GM10248 (cell line): Measurements from ENCODE around the gene ZNF600.
"Not testable (repeated sequence)": the region's sequence is repeated elsewhere in the genome, so short reads cannot be mapped to it uniquely, and the experiment has no call there.

Source experiments
- CTCF ChIA-PET: fragments of 300-600 bp; sonication (Branson Sonifier 250); formaldehyde crosslinking; extraction: SDS; loops from one replicate; lab custom pipeline; 2021; ENCODE audit warnings: antibody characterized with exemption; lab: Yijun Ruan, JAX
- POLR2A ChIA-PET: fragments of 350-650 bp; sonication (Branson Sonifier 250); formaldehyde crosslinking; extraction: SDS; loops from one replicate; lab custom pipeline; 2020; ENCODE audit warnings: antibody characterized with exemption; lab: Yijun Ruan, JAX
- DNase-seq: peaks from one replicate; pipeline ENCODE4 v3.0.0; 2012; ENCODE audit errors: extremely low spot score
- TF ChIP-seq, protein P1 (sequence below): IDR thresholded peaks from 2 replicates; pipeline ENCODE4 v1.5.1; 2012; ENCODE audit warnings: mild to moderate bottlenecking, low read depth; ENCODE audit errors: extremely low read depth, missing control alignments, control extremely low read depth

ZNF600 gene

GRCh38 chr19:52743091-52743490, 43.5 kb downstream of the ZNF600 start:
- TF ChIP-seq, protein P1, sequence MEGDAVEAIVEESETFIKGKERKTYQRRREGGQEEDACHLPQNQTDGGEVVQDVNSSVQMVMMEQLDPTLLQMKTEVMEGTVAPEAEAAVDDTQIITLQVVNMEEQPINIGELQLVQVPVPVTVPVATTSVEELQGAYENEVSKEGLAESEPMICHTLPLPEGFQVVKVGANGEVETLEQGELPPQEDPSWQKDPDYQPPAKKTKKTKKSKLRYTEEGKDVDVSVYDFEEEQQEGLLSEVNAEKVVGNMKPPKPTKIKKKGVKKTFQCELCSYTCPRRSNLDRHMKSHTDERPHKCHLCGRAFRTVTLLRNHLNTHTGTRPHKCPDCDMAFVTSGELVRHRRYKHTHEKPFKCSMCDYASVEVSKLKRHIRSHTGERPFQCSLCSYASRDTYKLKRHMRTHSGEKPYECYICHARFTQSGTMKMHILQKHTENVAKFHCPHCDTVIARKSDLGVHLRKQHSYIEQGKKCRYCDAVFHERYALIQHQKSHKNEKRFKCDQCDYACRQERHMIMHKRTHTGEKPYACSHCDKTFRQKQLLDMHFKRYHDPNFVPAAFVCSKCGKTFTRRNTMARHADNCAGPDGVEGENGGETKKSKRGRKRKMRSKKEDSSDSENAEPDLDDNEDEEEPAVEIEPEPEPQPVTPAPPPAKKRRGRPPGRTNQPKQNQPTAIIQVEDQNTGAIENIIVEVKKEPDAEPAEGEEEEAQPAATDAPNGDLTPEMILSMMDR = no peak
- ChIA-PET CTCF (no interaction called here), POLR2A (no interaction called here)
- no peak for DNase-seq

DNA sequence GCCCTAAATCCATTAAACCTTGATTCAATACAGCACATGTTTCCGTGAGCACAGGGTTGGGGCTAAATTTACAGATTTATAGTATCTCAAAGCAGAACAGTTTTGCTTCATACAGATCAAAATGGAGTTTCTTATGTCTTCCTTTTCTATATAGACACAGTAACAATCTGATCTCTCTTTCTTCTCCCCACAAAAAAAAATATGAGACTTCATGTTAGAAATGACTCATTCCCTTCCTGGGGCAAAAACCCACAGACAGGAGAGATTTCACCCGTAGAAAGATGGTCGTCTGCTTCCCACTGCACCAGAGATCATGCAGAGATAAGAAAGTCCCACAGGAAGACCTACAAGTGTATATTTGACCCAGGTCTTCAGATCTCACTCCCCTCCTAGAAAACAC, 44.1 kb downstream of the ZNF600 start:
- CTCF ChIA-PET = no interaction called here
- TF ChIP-seq, protein P1 = no peak
- POLR2A ChIA-PET = no interaction called here
- no peak for DNase-seq

DNA sequence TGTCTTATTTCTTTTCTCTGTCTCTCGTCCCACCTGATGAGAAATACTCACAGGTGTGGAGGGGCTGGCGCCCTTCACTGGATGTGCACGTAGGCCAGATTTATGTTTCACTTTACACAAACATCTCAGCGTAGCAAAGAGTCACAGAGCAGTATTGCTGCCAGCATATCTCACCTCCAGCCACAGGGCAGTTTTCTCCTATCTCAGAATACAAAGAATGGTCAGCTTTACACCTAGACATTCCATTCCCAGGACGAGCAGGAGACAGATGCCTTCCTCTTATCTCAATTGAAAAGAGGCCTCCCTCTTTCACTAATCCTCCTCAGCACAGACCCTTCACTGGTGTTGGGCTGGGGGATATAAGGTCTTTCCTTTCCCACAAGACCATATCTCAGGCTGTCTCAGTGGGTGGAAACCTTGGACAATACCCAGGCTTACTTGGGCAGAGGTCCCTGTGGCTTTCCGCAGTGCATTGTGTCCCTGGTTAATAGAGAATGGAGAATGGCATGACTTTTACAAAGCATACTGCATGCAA, 44.6 kb downstream of the ZNF600 start:
- TF ChIP-seq, protein P1 = no peak
- POLR2A ChIA-PET = no interaction called here
- no peak for DNase-seq
- CTCF ChIA-PET = no interaction called here

GRCh38 chr19:52741371-52741770, 45.2 kb downstream of the ZNF600 start:
- POLR2A ChIA-PET, DNase-seq, CTCF ChIA-PET: not testable (repeated sequence)

GRCh38 chr19:52739576-52739975, 47.0 kb downstream of the ZNF600 start:
- CTCF ChIA-PET = no interaction called here
- POLR2A ChIA-PET = no interaction called here
- TF ChIP-seq, protein P1 = no peak
- no peak for DNase-seq

- ChIA-PET CTCF (interaction anchor here (1.1 to 1.7 kb wide), 2 partner anchors 392 to 423 kb away, joined by 3 read pairs; partner anchors contain the start of gene ZNF347), POLR2A (no interaction called here)
- DNase-seq = no peak
- TF ChIP-seq, protein P1 = no peak
Observed at GRCh38 chr19:52735734-52736133, 50.9 kb downstream of the ZNF600 start.

DNA sequence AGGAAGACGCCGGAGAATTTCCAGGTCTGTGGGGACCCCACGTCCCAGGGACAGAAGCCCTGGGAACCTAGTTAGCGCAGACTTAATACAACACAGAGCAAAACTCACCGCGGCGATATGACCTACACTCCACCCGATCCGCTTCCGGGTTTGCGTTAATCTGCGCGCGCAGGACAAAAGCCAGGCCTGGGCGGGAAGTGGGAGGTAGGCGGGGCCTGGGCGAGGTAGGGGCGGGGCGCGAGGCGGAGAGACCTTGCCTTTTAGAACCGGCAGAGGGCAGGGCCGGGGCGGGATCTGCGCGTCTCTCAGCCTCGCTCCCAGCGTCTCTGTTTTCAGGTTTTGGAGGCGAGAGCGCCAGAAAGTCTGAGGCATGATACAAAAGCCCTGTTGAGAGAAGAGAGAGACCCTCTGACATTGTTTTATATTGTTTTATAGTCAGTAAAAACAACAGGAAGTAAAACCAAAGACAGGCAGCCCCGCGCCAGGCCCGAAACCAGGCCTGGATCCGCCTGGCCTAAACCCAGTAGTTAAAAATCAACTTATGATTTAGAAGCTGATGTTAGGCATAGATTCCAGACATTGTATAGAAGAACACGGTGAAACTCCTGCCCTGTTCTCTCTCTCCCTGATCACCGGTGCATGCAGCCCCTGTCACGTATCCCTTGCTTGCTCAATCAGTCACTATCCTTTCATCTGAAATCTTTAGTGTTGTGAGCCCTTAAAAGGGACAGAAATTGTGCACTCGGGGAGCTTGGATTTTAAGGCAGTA, 51.5 kb downstream of the ZNF600 start, which contains the start of gene ZNF611:
Gene ZNF611, minus strand, starts transcription at position 152 of the 769 bp plus-strand sequence. CDS start 19,150 bp downstream, outside the sequence.
- CTCF ChIA-PET = interaction anchor here (1.1 to 1.7 kb wide), 2 partner anchors 391 to 424 kb away, joined by 3 read pairs; partner anchors contain the start of gene ZNF347
- TF ChIP-seq, protein P1 = peak; percentile 51
- DNase-seq = peak; percentile 96
- POLR2A ChIA-PET = no interaction called here
